ENCODE results near the gene ARMH3.

ARMH3 gene

GRCh38 chr10:102086196-102086595 lies 30.2 kb upstream of the ARMH3 start:
- TF ChIP-seq CTCF (IDR thresholded peaks at IDR 0.05; ENCODE audit: poor library complexity, severe bottlenecking) = no peak
- no peak for ATAC-seq (ENCODE audit: low read depth)
- DNase-seq (ENCODE audit: low spot score) = no peak
- no peaks in the 10 kb centered on the region for H3K27me3 ChIP-seq (ENCODE audit: insufficient read depth, poor library complexity, severe bottlenecking)
- H3K27ac ChIP-seq (ENCODE audit: poor library complexity, severe bottlenecking) = no peak overlapping the region
- H3K4me1 ChIP-seq (ENCODE audit: insufficient read depth, poor library complexity, severe bottlenecking) = no peaks in the 10 kb centered on the region
- no peaks in the 10 kb centered on the region for H3K36me3 ChIP-seq (ENCODE audit: low read depth)
- H3K4me3 ChIP-seq (ENCODE audit: severe bottlenecking) = no peak overlapping the region
- H3K9me3 ChIP-seq (ENCODE audit: severe bottlenecking) = no peaks in the 10 kb centered on the region

GRCh38 chr10:102085336-102085735 lies 29.4 kb upstream of the ARMH3 start:
- ATAC-seq (ENCODE audit: low read depth) (no peak), DNase-seq (ENCODE audit: low spot score) (no peak)
- Histone ChIP-seq H3K4me3 (ENCODE audit: severe bottlenecking) (no peak overlapping the region), H3K27me3 (ENCODE audit: insufficient read depth, poor library complexity, severe bottlenecking) (no peaks in the 10 kb centered on the region), H3K36me3 (ENCODE audit: low read depth) (no peaks in the 10 kb centered on the region), H3K9me3 (ENCODE audit: severe bottlenecking) (no peaks in the 10 kb centered on the region), H3K27ac (ENCODE audit: poor library complexity, severe bottlenecking) (no peak overlapping the region), H3K4me1 (ENCODE audit: insufficient read depth, poor library complexity, severe bottlenecking) (no peaks in the 10 kb centered on the region)
- TF ChIP-seq CTCF (IDR thresholded peaks at IDR 0.05; ENCODE audit: poor library complexity, severe bottlenecking) = no peak

- Histone ChIP-seq H3K9me3 (ENCODE audit: severe bottlenecking) (no peaks in the 10 kb centered on the region), H3K27me3 (ENCODE audit: insufficient read depth, poor library complexity, severe bottlenecking) (no peaks in the 10 kb centered on the region), H3K27ac (ENCODE audit: poor library complexity, severe bottlenecking) (no peak overlapping the region), H3K4me3 (ENCODE audit: severe bottlenecking) (no peak overlapping the region), H3K36me3 (ENCODE audit: low read depth) (no peaks in the 10 kb centered on the region), H3K4me1 (ENCODE audit: insufficient read depth, poor library complexity, severe bottlenecking) (no peaks in the 10 kb centered on the region)
- DNase-seq (ENCODE audit: low spot score) = no peak
- TF ChIP-seq CTCF (IDR thresholded peaks at IDR 0.05; ENCODE audit: poor library complexity, severe bottlenecking) = no peak
- no peak for ATAC-seq (ENCODE audit: low read depth)
Measured at GRCh38 chr10:102083541-102083940, 27.6 kb upstream of the ARMH3 start.

GRCh38 chr10:102072673-102073527 lies 16.9 kb upstream of the ARMH3 start:
- H3K4me1 ChIP-seq (ENCODE audit: insufficient read depth, poor library complexity, severe bottlenecking) = no peaks in the 10 kb centered on the region
- DNase-seq (ENCODE audit: low spot score) (peak; percentile 67), ATAC-seq (ENCODE audit: low read depth) (peak; percentile 88)

More at GRCh38 chr10:102072673-102073527, 16.9 kb upstream of the ARMH3 start:
- TF ChIP-seq CTCF (IDR thresholded peaks at IDR 0.05; ENCODE audit: poor library complexity, severe bottlenecking) = peak; percentile 94
- H3K4me3 ChIP-seq (ENCODE audit: severe bottlenecking) = no peak overlapping the region
- H3K9me3 ChIP-seq (ENCODE audit: severe bottlenecking) = no peaks in the 10 kb centered on the region
- H3K27ac ChIP-seq (ENCODE audit: poor library complexity, severe bottlenecking) = no peak overlapping the region
- peaks cover 3% of the 10 kb centered on the region; the same call in 1 of the 2 replicates for H3K36me3 ChIP-seq (ENCODE audit: low read depth)
- H3K27me3 ChIP-seq (ENCODE audit: insufficient read depth, poor library complexity, severe bottlenecking) = no peaks in the 10 kb centered on the region

Data from RWPE2 (cell line).